ENCODE results near the gene GIMAP4.

DNA sequence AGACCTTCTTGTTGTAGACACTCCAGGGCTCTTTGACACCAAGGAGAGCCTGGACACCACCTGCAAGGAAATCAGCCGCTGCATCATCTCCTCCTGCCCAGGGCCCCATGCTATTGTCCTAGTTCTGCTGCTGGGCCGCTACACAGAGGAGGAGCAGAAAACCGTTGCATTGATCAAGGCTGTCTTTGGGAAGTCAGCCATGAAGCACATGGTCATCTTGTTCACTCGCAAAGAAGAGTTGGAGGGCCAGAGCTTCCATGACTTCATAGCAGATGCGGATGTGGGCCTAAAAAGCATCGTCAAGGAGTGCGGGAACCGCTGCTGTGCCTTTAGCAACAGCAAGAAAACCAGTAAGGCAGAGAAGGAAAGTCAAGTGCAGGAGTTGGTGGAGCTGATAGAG is 47.0 kb upstream of the GIMAP4 start:
- TF ChIP-seq, protein P1, sequence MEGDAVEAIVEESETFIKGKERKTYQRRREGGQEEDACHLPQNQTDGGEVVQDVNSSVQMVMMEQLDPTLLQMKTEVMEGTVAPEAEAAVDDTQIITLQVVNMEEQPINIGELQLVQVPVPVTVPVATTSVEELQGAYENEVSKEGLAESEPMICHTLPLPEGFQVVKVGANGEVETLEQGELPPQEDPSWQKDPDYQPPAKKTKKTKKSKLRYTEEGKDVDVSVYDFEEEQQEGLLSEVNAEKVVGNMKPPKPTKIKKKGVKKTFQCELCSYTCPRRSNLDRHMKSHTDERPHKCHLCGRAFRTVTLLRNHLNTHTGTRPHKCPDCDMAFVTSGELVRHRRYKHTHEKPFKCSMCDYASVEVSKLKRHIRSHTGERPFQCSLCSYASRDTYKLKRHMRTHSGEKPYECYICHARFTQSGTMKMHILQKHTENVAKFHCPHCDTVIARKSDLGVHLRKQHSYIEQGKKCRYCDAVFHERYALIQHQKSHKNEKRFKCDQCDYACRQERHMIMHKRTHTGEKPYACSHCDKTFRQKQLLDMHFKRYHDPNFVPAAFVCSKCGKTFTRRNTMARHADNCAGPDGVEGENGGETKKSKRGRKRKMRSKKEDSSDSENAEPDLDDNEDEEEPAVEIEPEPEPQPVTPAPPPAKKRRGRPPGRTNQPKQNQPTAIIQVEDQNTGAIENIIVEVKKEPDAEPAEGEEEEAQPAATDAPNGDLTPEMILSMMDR (IDR thresholded peaks at IDR 0.05): no peak
- TF ChIP-seq POLR2A (IDR thresholded peaks at IDR 0.05): no peak

Data from testis (tissue), 2 donors.